Ramos (cell line): ENCODE data around the gene CDKL2.

ENCODE experiments used
- in situ Hi-C: fragments of 300-500 bp; cut with MboI; formaldehyde crosslinking; loops from one replicate; pipeline ENCODE4 v1.14.3; 2022; ENCODE audit warnings: low sequenced_read_pairs; ENCODE audit not compliant: unreplicated experiment

The CDKL2 gene

GRCh38 chr4:75644095-75644494, 13.8 kb upstream of the CDKL2 start:
- in situ Hi-C loops, result no loop called here

GRCh38 chr4:75643651-75644050, 13.3 kb upstream of the CDKL2 start:
- in situ Hi-C loops, result no loop called here

GRCh38 chr4:75639124-75639695, 8.9 kb upstream of the CDKL2 start:
- in situ Hi-C loops, result no loop called here

- in situ Hi-C loops, result no loop called here
Observed at GRCh38 chr4:75637827-75638226, 7.5 kb upstream of the CDKL2 start.

- in situ Hi-C loops, result no loop called here
Observed at GRCh38 chr4:75637176-75637575, 6.8 kb upstream of the CDKL2 start.

GRCh38 chr4:75634951-75635350, 4.6 kb upstream of the CDKL2 start:
- in situ Hi-C loops, result no loop called here

- in situ Hi-C loops, result no loop called here
Observed at GRCh38 chr4:75634281-75634680, 4.0 kb upstream of the CDKL2 start.

- in situ Hi-C loops, result no loop called here
Observed at GRCh38 chr4:75633846-75634245, 3.5 kb upstream of the CDKL2 start.

GRCh38 chr4:75630937-75631329, 605 bp upstream of the CDKL2 start:
- in situ Hi-C loops, result no loop called here

- in situ Hi-C loops, result no loop called here
Observed at GRCh38 chr4:75629239-75629638, 1.1 kb downstream of the CDKL2 start.

GRCh38 chr4:75623026-75623425, 7.3 kb downstream of the CDKL2 start:
- in situ Hi-C loops, result no loop called here

- in situ Hi-C loops, result no loop called here
Observed at GRCh38 chr4:75621715-75622114, 8.6 kb downstream of the CDKL2 start.

- in situ Hi-C loops, result no loop called here
Observed at GRCh38 chr4:75612306-75612705, 18.0 kb downstream of the CDKL2 start.

- in situ Hi-C loops, result no loop called here
Observed at GRCh38 chr4:75605928-75606327, 24.4 kb downstream of the CDKL2 start.

- in situ Hi-C loops, result loop anchor here (25.0 kb wide), 1 partner anchor 463 kb away; the partner anchor contains the start of gene ART3
Observed at GRCh38 chr4:75599647-75600046, 30.7 kb downstream of the CDKL2 start.

- in situ Hi-C loops, result loop anchor here (25.0 kb wide), 1 partner anchor 464 kb away; the partner anchor contains the start of gene ART3
Observed at GRCh38 chr4:75598390-75598789, 31.9 kb downstream of the CDKL2 start.

GRCh38 chr4:75596061-75596460, 34.3 kb downstream of the CDKL2 start:
- in situ Hi-C loops, result loop anchor here (25.0 kb wide), 1 partner anchor 466 kb away; the partner anchor contains the start of gene ART3

- in situ Hi-C loops, result loop anchor here (25.0 kb wide), 1 partner anchor 469 kb away; the partner anchor contains the start of gene ART3
Observed at GRCh38 chr4:75593393-75593792, 36.9 kb downstream of the CDKL2 start.

GRCh38 chr4:75584067-75584466, 46.3 kb downstream of the CDKL2 start:
- in situ Hi-C loops, result loop anchor here (25.0 kb wide), 1 partner anchor 478 kb away; the partner anchor contains the start of gene ART3

- in situ Hi-C loops, result no loop called here
Observed at GRCh38 chr4:75567725-75568124, 62.6 kb downstream of the CDKL2 start.

- in situ Hi-C loops, result no loop called here
Observed at GRCh38 chr4:75566911-75567310, 63.4 kb downstream of the CDKL2 start.

- in situ Hi-C loops, result no loop called here
Observed at GRCh38 chr4:75565481-75565880, 64.8 kb downstream of the CDKL2 start.
